ENCODE data around the gene MLLT3.

DNA sequence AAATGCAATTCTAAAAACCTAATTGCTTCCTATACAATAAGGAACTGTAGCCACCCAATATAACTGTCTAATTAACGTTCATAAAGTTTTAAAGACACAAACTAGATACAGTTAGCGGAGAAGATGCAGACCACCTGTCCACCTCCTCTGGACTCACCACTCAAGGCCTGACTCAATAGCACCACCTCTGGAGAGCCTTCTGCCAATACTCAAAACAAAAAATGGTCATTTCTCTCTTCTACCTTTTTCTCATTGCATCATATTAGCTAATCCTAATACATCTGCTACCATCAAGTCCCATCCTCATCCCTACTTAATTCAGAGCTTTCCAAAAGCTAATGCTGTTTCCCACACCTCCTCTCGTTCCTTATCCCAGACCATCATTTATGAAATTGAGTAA is 159.9 kb downstream of the MLLT3 start:
- TF ChIP-seq SIRT6 (IDR thresholded peaks at IDR 0.05; ENCODE audit: low read length) = no peak
- TF ChIP-seq POLR2A (IDR thresholded peaks at IDR 0.05; ENCODE audit: control extremely low read depth in 1 of 2, low read depth in 2 of 2, low read length in 2 of 2) = no peak
- no peak for TF ChIP-seq TBP (IDR thresholded peaks at IDR 0.05; ENCODE audit: low read depth, low read length)
- TF ChIP-seq SP4 (IDR thresholded peaks at IDR 0.05; ENCODE audit: low read length) = no peak
- TF ChIP-seq, protein P1, sequence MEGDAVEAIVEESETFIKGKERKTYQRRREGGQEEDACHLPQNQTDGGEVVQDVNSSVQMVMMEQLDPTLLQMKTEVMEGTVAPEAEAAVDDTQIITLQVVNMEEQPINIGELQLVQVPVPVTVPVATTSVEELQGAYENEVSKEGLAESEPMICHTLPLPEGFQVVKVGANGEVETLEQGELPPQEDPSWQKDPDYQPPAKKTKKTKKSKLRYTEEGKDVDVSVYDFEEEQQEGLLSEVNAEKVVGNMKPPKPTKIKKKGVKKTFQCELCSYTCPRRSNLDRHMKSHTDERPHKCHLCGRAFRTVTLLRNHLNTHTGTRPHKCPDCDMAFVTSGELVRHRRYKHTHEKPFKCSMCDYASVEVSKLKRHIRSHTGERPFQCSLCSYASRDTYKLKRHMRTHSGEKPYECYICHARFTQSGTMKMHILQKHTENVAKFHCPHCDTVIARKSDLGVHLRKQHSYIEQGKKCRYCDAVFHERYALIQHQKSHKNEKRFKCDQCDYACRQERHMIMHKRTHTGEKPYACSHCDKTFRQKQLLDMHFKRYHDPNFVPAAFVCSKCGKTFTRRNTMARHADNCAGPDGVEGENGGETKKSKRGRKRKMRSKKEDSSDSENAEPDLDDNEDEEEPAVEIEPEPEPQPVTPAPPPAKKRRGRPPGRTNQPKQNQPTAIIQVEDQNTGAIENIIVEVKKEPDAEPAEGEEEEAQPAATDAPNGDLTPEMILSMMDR (IDR thresholded peaks at IDR 0.05; ENCODE audit: control extremely low read depth in 1 of 3, insufficient read depth in 1 of 3, low read depth in 1 of 3, low read length in 3 of 3) = peak; percentile 45 to 60 (median 51)
- TF ChIP-seq RXRA (IDR thresholded peaks at IDR 0.05; ENCODE audit: insufficient read depth, low read depth, low read length) = no peak
- no peak for TF ChIP-seq SUZ12 (IDR thresholded peaks at IDR 0.05; ENCODE audit: low read length)
- TF ChIP-seq, protein P2, sequence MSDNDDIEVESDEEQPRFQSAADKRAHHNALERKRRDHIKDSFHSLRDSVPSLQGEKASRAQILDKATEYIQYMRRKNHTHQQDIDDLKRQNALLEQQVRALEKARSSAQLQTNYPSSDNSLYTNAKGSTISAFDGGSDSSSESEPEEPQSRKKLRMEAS (IDR thresholded peaks at IDR 0.05) = no peak
- TF ChIP-seq EZH2 (IDR thresholded peaks at IDR 0.05; ENCODE audit: low read depth, low read length, severe bottlenecking) = no peak
- no peak for TF ChIP-seq POLR2AphosphoS5 (IDR thresholded peaks at IDR 0.05; ENCODE audit: low read depth, low read length)
- peak; percentile 70 for TF ChIP-seq CEBPB (IDR thresholded peaks at IDR 0.05; ENCODE audit: low read depth, low read length)
- TF ChIP-seq SP1 (IDR thresholded peaks at IDR 0.05; ENCODE audit: low read depth, low read length) = no peak
- no peak for TF ChIP-seq EP300 (IDR thresholded peaks at IDR 0.05; ENCODE audit: borderline replicate concordance in 1 of 2, low read depth in 2 of 2, low read length in 2 of 2)

Measured in H1 (cell line).